HTERT RPE-1 (cell line): ENCODE measurements around the gene GOLGA2.

Experiments used
- in situ Hi-C: fragments of 300-500 bp; cut with MboI; formaldehyde crosslinking; loops from 4 replicates; pipeline ENCODE4 v1.14.3; 2020; ENCODE audit warnings: low sequenced_read_pairs

The GOLGA2 gene

GRCh38 chr9:128215491-128216409 lies 60.1 kb downstream of the GOLGA2 start:
- in situ Hi-C loops = no loop called here

GRCh38 chr9:128214571-128215490 lies 61.0 kb downstream of the GOLGA2 start:
- in situ Hi-C loops = no loop called here

- in situ Hi-C loops = no loop called here
Observed at GRCh38 chr9:128213746-128214497, 61.9 kb downstream of the GOLGA2 start.

GRCh38 chr9:128211981-128212281 lies 63.9 kb downstream of the GOLGA2 start:
- in situ Hi-C loops = no loop called here

GRCh38 chr9:128211186-128211980 lies 64.4 kb downstream of the GOLGA2 start:
- in situ Hi-C loops = no loop called here

- in situ Hi-C loops = no loop called here
Observed at GRCh38 chr9:128208946-128209669, 66.7 kb downstream of the GOLGA2 start.

DNA sequence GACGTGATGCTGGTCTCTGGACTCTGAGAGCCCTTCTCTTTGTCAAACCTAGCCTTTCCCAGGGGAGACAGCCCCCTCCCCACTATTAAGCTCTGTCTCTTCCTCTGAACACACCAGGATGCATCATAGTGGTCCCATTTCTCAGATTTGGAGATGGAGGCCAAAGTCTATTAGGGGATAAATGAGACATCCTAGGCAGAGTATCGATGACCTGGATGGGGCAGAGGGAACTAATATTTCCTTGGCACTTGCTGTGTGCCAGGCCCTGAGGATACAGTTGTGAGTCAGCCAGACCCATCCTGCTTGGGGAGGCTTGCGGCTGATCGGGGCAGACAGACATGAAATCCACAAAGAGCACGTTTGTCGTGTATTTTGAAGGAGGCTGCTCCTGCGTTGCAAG lies 67.4 kb downstream of the GOLGA2 start:
- in situ Hi-C loops = no loop called here

DNA sequence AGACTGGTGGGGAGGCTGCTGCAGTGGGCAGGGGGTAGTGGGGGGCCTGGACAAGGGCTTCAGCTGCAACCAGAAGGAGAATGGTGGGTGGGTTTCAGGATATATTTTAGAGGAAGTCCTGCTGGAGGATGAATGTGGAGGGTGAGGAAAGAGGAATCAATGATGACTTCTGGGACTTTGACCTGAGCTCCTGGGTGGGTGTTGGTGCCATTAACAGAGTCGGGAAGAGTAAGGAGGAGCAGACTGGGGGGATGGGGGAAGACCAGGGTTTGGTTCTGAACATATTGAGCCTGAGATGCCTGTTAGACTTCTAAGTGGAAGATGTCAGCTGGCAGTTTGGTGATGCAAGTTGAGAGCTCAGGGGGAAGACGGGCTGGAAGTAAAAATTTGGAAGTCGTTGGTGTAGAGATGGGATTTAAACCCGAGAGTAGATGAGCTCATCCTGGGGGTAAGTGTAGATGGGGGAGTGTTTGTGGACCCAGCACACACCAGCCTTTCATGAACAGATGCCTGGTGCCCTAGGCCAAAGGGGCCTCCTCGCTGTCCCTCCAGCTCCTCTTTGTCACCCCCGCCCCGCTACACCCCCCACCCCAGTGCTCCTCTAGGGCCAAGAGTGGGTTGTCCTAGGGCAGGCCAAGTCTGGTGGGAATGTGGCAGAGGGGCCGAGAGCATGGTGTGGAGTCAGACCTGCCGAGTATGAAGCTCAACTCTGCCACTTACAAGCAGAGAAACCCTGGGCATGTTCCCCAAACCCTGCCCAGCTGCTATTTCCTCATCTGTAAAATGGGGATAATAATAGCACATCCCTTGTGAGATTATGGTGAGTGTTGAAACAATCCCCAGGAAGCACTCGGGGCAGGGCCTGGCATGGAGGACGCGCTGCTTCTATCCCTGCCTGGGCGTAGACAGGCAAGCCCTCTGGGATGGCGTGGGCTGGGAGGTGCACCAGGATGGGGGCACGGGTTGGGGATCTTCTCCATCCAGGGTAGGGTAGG lies 68.6 kb downstream of the GOLGA2 start:
- in situ Hi-C loops = no loop called here

DNA sequence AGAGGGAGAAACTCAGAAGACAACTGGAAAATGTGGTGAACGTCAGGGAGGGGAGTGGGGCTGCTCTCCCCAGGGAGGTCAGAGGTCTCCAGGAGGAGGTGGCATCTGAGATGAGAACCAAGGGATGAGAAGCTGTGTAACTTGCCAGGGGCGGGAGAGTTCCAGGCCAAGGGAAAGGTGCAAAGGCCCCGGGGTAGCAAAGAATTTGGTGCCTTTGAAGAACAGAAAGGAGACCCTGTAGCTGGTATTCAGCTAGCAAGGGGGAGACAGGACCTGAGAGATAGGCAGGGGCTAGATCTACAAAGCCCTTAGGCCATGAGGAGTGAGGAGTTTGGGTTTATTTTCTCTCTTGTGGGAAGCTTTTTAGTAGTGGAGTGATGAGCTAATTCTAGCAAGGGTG lies 69.3 kb downstream of the GOLGA2 start:
- in situ Hi-C loops = no loop called here
